ENCODE measurements around the gene CD244.
"Not testable (repeated sequence)": the region's sequence is repeated elsewhere in the genome, so short reads cannot be mapped to it uniquely, and the experiment has no call there.

CD244 gene

DNA sequence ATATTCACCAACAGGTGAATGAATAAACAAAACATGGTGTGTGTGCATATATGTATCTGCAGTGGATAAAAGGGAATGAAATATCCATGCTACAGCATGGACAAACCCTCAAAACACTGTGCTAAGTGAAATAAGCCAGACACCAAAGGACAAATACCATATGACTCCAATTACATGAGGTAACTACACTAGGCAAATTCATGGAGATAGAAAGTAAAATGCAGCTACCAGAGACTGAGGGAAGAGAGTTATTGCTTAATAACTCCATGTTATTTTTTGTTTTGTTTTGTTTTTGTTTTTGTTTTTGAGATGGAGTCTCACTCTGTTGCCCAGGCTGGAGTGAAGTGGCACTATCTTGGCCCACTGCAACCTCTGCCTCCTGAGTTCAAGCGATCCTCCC, 19.9 kb upstream of the CD244 start:
- TF ChIP-seq, protein P1, sequence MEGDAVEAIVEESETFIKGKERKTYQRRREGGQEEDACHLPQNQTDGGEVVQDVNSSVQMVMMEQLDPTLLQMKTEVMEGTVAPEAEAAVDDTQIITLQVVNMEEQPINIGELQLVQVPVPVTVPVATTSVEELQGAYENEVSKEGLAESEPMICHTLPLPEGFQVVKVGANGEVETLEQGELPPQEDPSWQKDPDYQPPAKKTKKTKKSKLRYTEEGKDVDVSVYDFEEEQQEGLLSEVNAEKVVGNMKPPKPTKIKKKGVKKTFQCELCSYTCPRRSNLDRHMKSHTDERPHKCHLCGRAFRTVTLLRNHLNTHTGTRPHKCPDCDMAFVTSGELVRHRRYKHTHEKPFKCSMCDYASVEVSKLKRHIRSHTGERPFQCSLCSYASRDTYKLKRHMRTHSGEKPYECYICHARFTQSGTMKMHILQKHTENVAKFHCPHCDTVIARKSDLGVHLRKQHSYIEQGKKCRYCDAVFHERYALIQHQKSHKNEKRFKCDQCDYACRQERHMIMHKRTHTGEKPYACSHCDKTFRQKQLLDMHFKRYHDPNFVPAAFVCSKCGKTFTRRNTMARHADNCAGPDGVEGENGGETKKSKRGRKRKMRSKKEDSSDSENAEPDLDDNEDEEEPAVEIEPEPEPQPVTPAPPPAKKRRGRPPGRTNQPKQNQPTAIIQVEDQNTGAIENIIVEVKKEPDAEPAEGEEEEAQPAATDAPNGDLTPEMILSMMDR (IDR thresholded peaks at IDR 0.05), result no peak
- Histone ChIP-seq H3K36me3 (no peaks in the 10 kb centered on the region), H3K27ac (no peak overlapping the region), H3K4me3 (ENCODE audit: low read depth in 1 of 2, low read length in 1 of 2) (no peak overlapping the region), H3K9me3 (no peaks in the 10 kb centered on the region), H3K4me1 (ENCODE audit: control insufficient read depth in 1 of 2, insufficient read depth in 1 of 2, low read depth in 1 of 2, low read length in 1 of 2) (peaks cover 27 to 28% of the 10 kb centered on the region in 2 experiments), H3K27me3 (no peaks in the 10 kb centered on the region)

DNA sequence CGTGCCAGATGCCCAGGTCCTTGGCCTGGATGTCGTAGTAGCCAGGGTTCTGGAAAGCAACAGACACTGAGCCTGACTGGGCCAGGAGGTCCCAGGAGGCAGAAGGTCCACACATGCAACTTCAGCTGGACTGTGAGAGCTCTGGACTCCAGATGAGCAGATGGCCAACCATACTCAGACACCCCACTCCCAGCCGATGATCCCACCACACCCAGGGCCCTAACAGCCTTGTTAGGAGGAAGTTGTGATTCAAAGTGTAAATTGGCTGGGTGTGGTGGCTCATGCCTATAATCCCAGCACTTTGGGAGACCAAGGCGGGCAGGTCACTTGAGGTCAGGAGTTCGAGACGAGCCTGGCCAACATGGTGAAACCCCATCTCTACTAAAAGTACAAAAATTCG, 18.6 kb upstream of the CD244 start:
- H3K4me1 ChIP-seq (ENCODE audit: control insufficient read depth in 1 of 2, insufficient read depth in 1 of 2, low read depth in 1 of 2, low read length in 1 of 2), result peaks cover 30 to 31% of the 10 kb centered on the region in 2 experiments
- not testable (repeated sequence) for H3K27me3 ChIP-seq; H3K4me3 ChIP-seq (ENCODE audit: low read depth in 1 of 2, low read length in 1 of 2); H3K36me3 ChIP-seq; H3K9me3 ChIP-seq; H3K27ac ChIP-seq

DNA sequence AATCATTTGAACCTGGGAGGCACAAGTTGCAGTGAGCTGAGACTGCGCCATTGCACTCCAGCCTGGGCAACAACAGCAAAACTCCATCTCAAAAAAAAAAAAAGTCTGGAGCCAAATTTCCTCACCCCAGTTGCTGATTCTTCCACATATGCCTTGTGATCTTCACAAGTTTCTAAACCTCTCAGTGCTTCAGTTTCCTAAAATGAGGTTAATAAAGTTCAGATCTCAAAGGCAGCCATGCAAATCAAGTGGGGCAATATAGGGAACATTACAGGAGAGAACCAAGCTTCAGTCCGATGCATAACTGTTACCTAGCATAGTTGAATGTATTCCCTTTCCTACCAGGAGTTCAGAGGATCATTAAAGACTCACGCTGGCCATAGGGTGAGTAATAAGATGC, 17.5 kb upstream of the CD244 start:
- no peak overlapping the region for H3K4me3 ChIP-seq (ENCODE audit: low read depth in 1 of 2, low read length in 1 of 2)
- peaks cover 41% of the 10 kb centered on the region in 2 experiments for H3K4me1 ChIP-seq (ENCODE audit: control insufficient read depth in 1 of 2, insufficient read depth in 1 of 2, low read depth in 1 of 2, low read length in 1 of 2)
- TF ChIP-seq, protein P1 (IDR thresholded peaks at IDR 0.05), result no peak
- H3K36me3 ChIP-seq, result no peaks in the 10 kb centered on the region
- no peak overlapping the region for H3K27ac ChIP-seq
- H3K9me3 ChIP-seq, result no peaks in the 10 kb centered on the region
- no peaks in the 10 kb centered on the region for H3K27me3 ChIP-seq

DNA sequence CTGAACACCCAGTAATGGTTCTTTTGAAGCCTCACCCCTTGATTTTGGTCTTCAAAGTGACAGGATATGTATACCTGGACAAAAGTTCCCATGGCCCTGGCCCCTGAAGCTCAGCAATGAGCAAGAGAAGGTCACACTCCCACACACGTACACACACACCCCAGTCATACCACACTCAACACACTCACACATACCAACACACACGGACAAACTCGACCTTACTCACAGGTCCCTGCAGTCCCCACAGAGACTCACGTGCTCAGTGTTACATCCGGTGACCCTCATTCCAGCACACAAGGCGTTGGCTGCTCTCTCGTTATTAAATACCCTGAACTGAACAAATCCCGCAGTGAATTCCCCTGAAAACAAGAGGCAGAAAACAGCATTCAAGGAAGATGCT, 16.4 kb upstream of the CD244 start:
- H3K36me3 ChIP-seq, result no peaks in the 10 kb centered on the region
- H3K27ac ChIP-seq, result no peak overlapping the region
- TF ChIP-seq, protein P1 (IDR thresholded peaks at IDR 0.05), result no peak
- H3K27me3 ChIP-seq, result no peaks in the 10 kb centered on the region
- H3K4me1 ChIP-seq (ENCODE audit: control insufficient read depth in 1 of 2, insufficient read depth in 1 of 2, low read depth in 1 of 2, low read length in 1 of 2), result peaks cover 31 to 35% of the 10 kb centered on the region in 2 experiments
- no peak overlapping the region for H3K4me3 ChIP-seq (ENCODE audit: low read depth in 1 of 2, low read length in 1 of 2)
- no peaks in the 10 kb centered on the region for H3K9me3 ChIP-seq

DNA sequence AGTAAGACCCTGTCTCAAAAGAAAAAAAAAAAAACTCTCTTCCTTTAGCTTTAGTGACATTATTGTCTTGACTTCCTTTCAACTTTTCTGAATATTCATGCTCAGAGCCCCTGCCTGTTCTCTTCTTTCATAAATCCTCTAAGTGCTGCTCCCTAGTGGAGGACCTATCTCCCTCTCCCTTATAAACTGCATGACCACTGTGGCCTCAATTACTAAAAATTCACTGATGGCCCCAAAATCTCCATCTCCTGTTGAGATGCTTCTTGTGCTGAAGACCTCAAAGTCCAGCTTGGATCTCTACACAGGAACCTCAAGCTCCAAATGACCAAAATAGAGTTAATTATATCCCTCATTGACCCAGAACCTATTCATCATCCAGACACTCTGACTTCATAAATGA, 14.5 kb upstream of the CD244 start:
- Histone ChIP-seq H3K27me3 (no peaks in the 10 kb centered on the region), H3K36me3 (no peaks in the 10 kb centered on the region), H3K27ac (no peak overlapping the region), H3K9me3 (no peaks in the 10 kb centered on the region), H3K4me3 (ENCODE audit: low read depth in 1 of 2, low read length in 1 of 2) (no peak overlapping the region), H3K4me1 (ENCODE audit: control insufficient read depth in 1 of 2, insufficient read depth in 1 of 2, low read depth in 1 of 2, low read length in 1 of 2) (peaks cover 13 to 16% of the 10 kb centered on the region in 2 experiments)
- TF ChIP-seq, protein P1 (IDR thresholded peaks at IDR 0.05), result no peak

DNA sequence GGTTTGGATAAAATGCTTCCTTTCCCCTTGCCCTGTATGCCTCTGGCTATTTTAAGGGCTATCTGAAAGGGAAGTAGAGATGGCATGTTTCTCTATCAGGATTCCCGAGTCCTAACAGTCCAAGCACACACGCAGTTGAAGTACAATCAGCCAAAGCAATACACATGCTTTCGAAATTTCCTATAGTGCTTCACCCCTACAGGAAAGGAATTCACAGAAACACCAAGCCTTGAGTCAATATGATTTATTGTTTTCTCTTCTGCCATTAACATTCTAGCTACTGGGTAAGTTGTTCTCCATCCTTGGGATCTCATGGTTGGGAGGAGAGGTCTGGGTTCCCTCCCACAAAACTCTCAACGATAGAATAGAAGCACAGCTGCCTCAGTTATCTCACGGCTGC, 13.6 kb upstream of the CD244 start:
- H3K9me3 ChIP-seq, result no peaks in the 10 kb centered on the region
- peak overlapping the region; percentile 54 for H3K27ac ChIP-seq
- no peak overlapping the region for H3K4me3 ChIP-seq (ENCODE audit: low read depth in 1 of 2, low read length in 1 of 2)
- no peaks in the 10 kb centered on the region for H3K36me3 ChIP-seq
- peaks cover 13 to 16% of the 10 kb centered on the region in 2 experiments for H3K4me1 ChIP-seq (ENCODE audit: control insufficient read depth in 1 of 2, insufficient read depth in 1 of 2, low read depth in 1 of 2, low read length in 1 of 2)
- TF ChIP-seq, protein P1 (IDR thresholded peaks at IDR 0.05), result no peak
- H3K27me3 ChIP-seq, result no peaks in the 10 kb centered on the region

DNA sequence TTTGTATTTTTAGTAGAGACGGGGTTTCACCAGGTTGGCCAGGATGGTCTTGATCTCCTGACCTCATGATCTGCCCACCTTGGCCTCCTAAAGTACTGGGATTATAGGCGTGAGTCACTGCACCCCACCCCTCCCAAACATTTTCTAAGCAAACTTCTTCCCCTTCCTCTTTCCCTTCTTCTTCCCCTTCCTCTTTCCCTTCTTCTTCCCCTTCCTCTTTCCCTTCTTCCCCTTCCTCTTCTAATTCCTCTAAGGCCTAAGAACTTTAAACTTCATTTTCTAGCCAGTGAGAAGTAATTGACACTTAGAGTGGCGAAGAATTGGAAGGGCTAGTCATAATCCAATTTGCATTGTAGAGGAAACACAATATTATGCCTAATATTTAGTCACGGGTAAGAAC, 12.9 kb upstream of the CD244 start:
- not testable (repeated sequence) for H3K9me3 ChIP-seq; H3K27me3 ChIP-seq; H3K36me3 ChIP-seq; H3K4me3 ChIP-seq (ENCODE audit: low read depth in 1 of 2, low read length in 1 of 2)
- Histone ChIP-seq H3K4me1 (ENCODE audit: control insufficient read depth in 1 of 2, insufficient read depth in 1 of 2, low read depth in 1 of 2, low read length in 1 of 2) (peaks cover 13 to 16% of the 10 kb centered on the region in 2 experiments), H3K27ac (peak overlapping the region; percentile 54)

Measured in neutrophil (primary cell).